GM23248 (cell line): ENCODE results near the gene ABCA2. TPM values are rescaled to one million over a fixed set of nuclear protein-coding genes. Genes with fewer than 3 reads are reported as not detected.

ENCODE experiments used
- DNase-seq: peaks from one replicate; pipeline ENCODE4 v3.0.0-alpha.2; 2015
- H2AFZ ChIP-seq: fragments of 200-600 bp; sonication (generic); 2 replicates; pipeline ENCODE4 v1.6.1; 2016; ENCODE audit warnings: antibody characterized with exemption
- H3F3A ChIP-seq: fragments of 200-600 bp; sonication (generic); 2 replicates; pipeline ENCODE4 v1.6.1; 2016; ENCODE audit warnings: mild to moderate bottlenecking, antibody characterized with exemption, mixed run types; ENCODE audit not compliant: insufficient read depth
- H3K27ac ChIP-seq: fragments of 200-600 bp; sonication (generic); 2 replicates; pipeline ENCODE4 v1.5.1; 2016; ENCODE audit warnings: mild to moderate bottlenecking
- H3K27me3 ChIP-seq: fragments of 200-600 bp; sonication (generic); replicated peaks from 2 replicates; pipeline ENCODE4 v1.6.1; 2016; ENCODE audit warnings: mild to moderate bottlenecking; ENCODE audit not compliant: insufficient read depth
- H3K36me3 ChIP-seq: fragments of 200-600 bp; sonication (generic); 2 replicates; pipeline ENCODE4 v1.6.1; 2016; ENCODE audit warnings: low read depth, mild to moderate bottlenecking
- H3K4me1 ChIP-seq: fragments of 200-600 bp; sonication (generic); 2 replicates; pipeline ENCODE4 v1.6.1; 2016; ENCODE audit warnings: mild to moderate bottlenecking; ENCODE audit not compliant: insufficient read depth
- H3K4me2 ChIP-seq: fragments of 200-600 bp; sonication (generic); one replicate; pipeline ENCODE4 v1.6.1; 2016; ENCODE audit warnings: mild to moderate bottlenecking; ENCODE audit not compliant: unreplicated experiment
- H3K4me3 ChIP-seq: fragments of 200-600 bp; sonication (generic); 2 replicates; pipeline ENCODE4 v1.5.1; 2016; ENCODE audit warnings: mild to moderate bottlenecking
- H3K79me2 ChIP-seq: fragments of 200-600 bp; sonication (generic); 2 replicates; pipeline ENCODE4 v1.6.1; 2016; ENCODE audit warnings: mild to moderate bottlenecking; ENCODE audit not compliant: insufficient read depth
- H3K9ac ChIP-seq: fragments of 200-600 bp; sonication (generic); 2 replicates; pipeline ENCODE4 v1.6.1; 2016; ENCODE audit warnings: mild to moderate bottlenecking
- H3K9me2 ChIP-seq: fragments of 200-600 bp; sonication (generic); 2 replicates; pipeline ENCODE4 v1.6.1; 2016; ENCODE audit warnings: mixed run types, mild to moderate bottlenecking, moderate library complexity; ENCODE audit not compliant: insufficient read depth
- H3K9me3 ChIP-seq: fragments of 200-600 bp; sonication (generic); one replicate; pipeline ENCODE4 v1.6.1; 2017; ENCODE audit warnings: low read depth
- H4K20me1 ChIP-seq: fragments of 200-600 bp; sonication (generic); 2 replicates; pipeline ENCODE4 v1.6.0; 2016; ENCODE audit not compliant: insufficient read depth
- EZH2 ChIP-seq: fragments of 200-600 bp; sonication (generic); IDR thresholded peaks from 2 replicates; pipeline ENCODE4 v1.6.1; 2018; ENCODE audit warnings: antibody characterized with exemption, mild to moderate bottlenecking; ENCODE audit not compliant: insufficient read depth, poor library complexity, severe bottlenecking
- EZH2phosphoT487 ChIP-seq: fragments of 200-600 bp; sonication (generic); IDR thresholded peaks from 2 replicates; pipeline ENCODE4 v1.6.1; 2018; ENCODE audit warnings: antibody characterized with exemption, moderate library complexity, mild to moderate bottlenecking, low read depth; ENCODE audit not compliant: insufficient read depth
- WGBS, 2 experiments: methylation state at CpG; one replicate each; pipeline ENCODE4 v1.1.6; 2015 to 2017; ENCODE audit warnings: low lambda C conversion rate in 2 of 2, low coverage in 1 of 2; ENCODE audit errors: missing lambda C conversion rate in 2 of 2; 5-methylcytosine and 5-hydroxymethylcytosine counted together
- in situ Hi-C: fragments of 300-500 bp; cut with MboI; formaldehyde crosslinking; loops from 2 replicates; pipeline ENCODE4 v1.15.0; 2020
- polyA plus RNA-seq: library from polyadenylated mRNA; unstranded; fragments of >200 nt; fragmentation: Nextera tagmentation; extraction: Ambion mirVana; gene quantifications from 2 replicates; pipeline ENCODE4 v1.2.1, GENCODE V29; 2016
- total RNA-seq: library from RNA; depleted of rRNA; stranded (reverse); fragments of >200 nt; shearing (Covaris generic); gene quantifications from 2 replicates; pipeline ENCODE4 v1.2.3, GENCODE V29; 2014

ABCA2 gene
- total and polyA plus RNA-seq, 2 experiments from 2014 or later, result 21.1 to 33.2 TPM

DNA sequence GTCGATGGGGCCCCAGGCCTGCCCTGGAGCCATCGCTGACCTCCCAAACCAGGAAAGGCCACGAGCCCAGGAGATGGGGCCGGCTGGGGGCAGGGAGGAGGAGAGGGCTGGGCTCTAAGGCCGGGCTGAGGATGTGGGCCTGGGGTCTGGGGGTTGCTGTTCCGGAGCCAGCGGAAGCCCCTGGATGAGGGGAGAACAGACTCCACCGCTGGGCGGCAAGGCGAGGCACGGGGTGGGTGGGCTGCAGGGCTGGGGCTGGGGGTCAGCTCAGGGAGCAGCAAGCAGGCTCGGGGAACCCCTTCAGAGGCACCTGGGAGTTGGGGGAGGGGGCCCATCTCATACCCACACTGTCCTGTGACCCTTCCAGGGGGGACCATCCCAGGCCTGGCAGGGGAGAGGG is 64.3 kb downstream of the ABCA2 start:
- DNase-seq, result no peak
- no peaks in the 10 kb centered on the region for H3F3A ChIP-seq
- H3K4me2 ChIP-seq, result no peak overlapping the region
- in situ Hi-C loops, result no loop called here
- no peaks in the 10 kb centered on the region for H3K4me1 ChIP-seq
- no peaks in the 10 kb centered on the region for H3K9me3 ChIP-seq
- no peak overlapping the region for H3K4me3 ChIP-seq
- WGBS, 2 experiments, result 71 to 74% methylated on average over 4 to 12 of the region's 12 CpGs
- no peak overlapping the region for H2AFZ ChIP-seq
- no peak overlapping the region for H3K9ac ChIP-seq
- H3K36me3 ChIP-seq, result no peaks in the 10 kb centered on the region
- no peaks in the 10 kb centered on the region for H3K9me2 ChIP-seq
- no peaks in the 10 kb centered on the region for H4K20me1 ChIP-seq
- no peak overlapping the region for H3K27ac ChIP-seq
- TF ChIP-seq EZH2 (no peak), EZH2phosphoT487 (no peak)
- H3K79me2 ChIP-seq, result no peaks in the 10 kb centered on the region
- no peaks in the 10 kb centered on the region for H3K27me3 ChIP-seq

DNA sequence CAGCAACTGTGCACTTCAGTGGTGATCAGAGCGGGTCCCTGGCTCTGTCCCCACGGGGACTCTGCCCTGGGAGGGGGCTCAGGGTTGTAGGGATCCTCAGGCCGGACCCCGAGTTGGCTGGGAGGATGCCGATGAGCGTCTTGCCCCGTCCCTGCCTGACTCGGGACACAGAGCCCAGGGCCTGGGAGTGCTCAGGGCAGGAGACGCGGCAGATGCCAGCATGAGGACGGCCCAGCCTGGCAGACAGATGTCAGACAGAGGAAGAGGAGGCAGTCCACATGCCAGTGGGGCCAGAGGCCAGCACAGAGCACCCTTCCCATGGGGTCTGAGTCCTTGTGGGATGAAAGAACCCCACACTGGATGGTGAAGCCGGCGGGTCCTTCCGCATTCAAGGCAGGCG is 64.7 kb downstream of the ABCA2 start:
- Histone ChIP-seq H3K9me2 (no peaks in the 10 kb centered on the region), H3K4me1 (no peaks in the 10 kb centered on the region), H4K20me1 (no peaks in the 10 kb centered on the region), H3F3A (no peaks in the 10 kb centered on the region), H3K4me2 (no peak overlapping the region), H3K4me3 (no peak overlapping the region), H3K9ac (no peak overlapping the region), H3K36me3 (no peaks in the 10 kb centered on the region), H3K9me3 (no peaks in the 10 kb centered on the region), H3K79me2 (no peaks in the 10 kb centered on the region), H2AFZ (no peak overlapping the region), H3K27ac (no peak overlapping the region), H3K27me3 (no peaks in the 10 kb centered on the region)
- WGBS, 2 experiments, result 51 to 60% methylated on average over 15 of the region's 15 CpGs
- in situ Hi-C loops, result no loop called here
- TF ChIP-seq EZH2, result no peak
- TF ChIP-seq EZH2phosphoT487, result no peak
- no peak for DNase-seq

DNA sequence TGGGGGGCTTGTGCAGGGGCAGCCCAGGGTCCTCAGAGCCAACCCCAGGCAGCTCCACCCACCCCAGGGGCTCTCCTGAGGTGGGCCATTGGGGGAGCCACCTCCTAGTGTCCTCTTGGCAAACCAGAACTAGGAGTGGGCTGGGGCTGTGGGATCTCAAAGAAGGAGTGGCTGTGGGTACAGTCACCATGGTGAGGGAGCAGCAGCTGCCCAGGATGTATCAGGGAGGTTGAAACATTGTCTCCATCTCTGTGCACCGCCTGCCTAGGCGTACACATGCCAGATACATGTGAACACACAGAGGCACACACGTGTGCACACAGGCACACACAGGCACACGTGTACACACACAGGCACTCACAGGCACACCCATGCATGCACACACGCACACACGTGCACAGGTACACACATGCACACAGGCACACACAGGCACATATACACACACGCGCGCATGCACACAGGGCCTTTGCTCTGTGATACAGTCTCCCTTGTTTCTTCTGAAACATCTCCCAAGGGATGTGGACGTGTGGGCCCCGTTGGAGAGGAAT is 65.3 kb downstream of the ABCA2 start:
- H3K9me2 ChIP-seq, result no peaks in the 10 kb centered on the region
- in situ Hi-C loops, result no loop called here
- TF ChIP-seq EZH2 (no peak), EZH2phosphoT487 (no peak)
- H3K4me2 ChIP-seq, result no peak overlapping the region
- WGBS, 2 experiments, result 67 to 69% methylated on average over 11 of the region's 11 CpGs
- no peaks in the 10 kb centered on the region for H3K79me2 ChIP-seq
- H3F3A ChIP-seq, result no peaks in the 10 kb centered on the region
- H2AFZ ChIP-seq, result no peak overlapping the region
- H3K27me3 ChIP-seq, result no peaks in the 10 kb centered on the region
- H3K9ac ChIP-seq, result no peak overlapping the region
- no peak overlapping the region for H3K27ac ChIP-seq
- no peaks in the 10 kb centered on the region for H4K20me1 ChIP-seq
- no peaks in the 10 kb centered on the region for H3K36me3 ChIP-seq
- DNase-seq, result no peak
- no peaks in the 10 kb centered on the region for H3K4me1 ChIP-seq
- no peak overlapping the region for H3K4me3 ChIP-seq
- H3K9me3 ChIP-seq, result no peaks in the 10 kb centered on the region

DNA sequence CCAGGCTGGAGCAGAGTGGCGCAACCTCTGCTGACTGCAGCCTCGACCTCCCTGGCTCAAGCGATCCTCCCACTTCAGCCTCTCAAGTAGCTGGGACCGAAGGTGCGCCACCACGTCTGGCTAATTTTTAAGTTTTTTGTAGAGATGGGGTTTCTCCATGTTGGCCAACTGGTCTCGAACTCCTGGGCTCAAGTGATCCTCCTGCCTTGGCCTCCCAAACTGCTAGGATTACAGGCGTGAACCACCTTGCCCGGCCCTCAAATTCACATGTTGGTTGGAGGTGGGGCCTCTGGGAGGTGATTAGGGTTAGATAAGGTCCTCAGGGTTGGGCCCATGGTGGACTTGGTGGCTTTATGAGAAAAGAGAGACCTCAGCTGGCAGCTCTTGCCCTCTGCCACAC is 65.9 kb downstream of the ABCA2 start:
- Histone ChIP-seq H3F3A (no peaks in the 10 kb centered on the region), H4K20me1 (no peaks in the 10 kb centered on the region), H3K4me2 (no peak overlapping the region), H3K36me3 (no peaks in the 10 kb centered on the region), H3K27ac (no peak overlapping the region), H3K79me2 (no peaks in the 10 kb centered on the region), H2AFZ (no peak overlapping the region), H3K9ac (no peak overlapping the region), H3K27me3 (no peaks in the 10 kb centered on the region), H3K4me1 (no peaks in the 10 kb centered on the region), H3K4me3 (no peak overlapping the region), H3K9me2 (no peaks in the 10 kb centered on the region), H3K9me3 (no peaks in the 10 kb centered on the region)
- in situ Hi-C loops, result no loop called here
- no peak for DNase-seq
- TF ChIP-seq EZH2 (no peak), EZH2phosphoT487 (no peak)
- WGBS, 2 experiments, result 84 to 85% methylated on average over 9 of the region's 9 CpGs
